DND-41 (cell line): ENCODE measurements around the gene CTNNA3.

ENCODE experiments used
- EZH2 ChIP-seq: IDR thresholded peaks from 3 replicates; pipeline ENCODE4 v1.6.1; 2012; ENCODE audit warnings: borderline replicate concordance, low read depth, mild to moderate bottlenecking, moderate library complexity, low read length, inconsistent platforms; ENCODE audit not compliant: severe bottlenecking
- TF ChIP-seq, protein P1 (sequence below): IDR thresholded peaks from 2 replicates; pipeline ENCODE4 v1.5.1; 2012; ENCODE audit warnings: borderline replicate concordance, low read length, moderate library complexity, mild to moderate bottlenecking; ENCODE audit not compliant: poor library complexity, severe bottlenecking; ENCODE audit errors: extremely low read depth

DNA sequence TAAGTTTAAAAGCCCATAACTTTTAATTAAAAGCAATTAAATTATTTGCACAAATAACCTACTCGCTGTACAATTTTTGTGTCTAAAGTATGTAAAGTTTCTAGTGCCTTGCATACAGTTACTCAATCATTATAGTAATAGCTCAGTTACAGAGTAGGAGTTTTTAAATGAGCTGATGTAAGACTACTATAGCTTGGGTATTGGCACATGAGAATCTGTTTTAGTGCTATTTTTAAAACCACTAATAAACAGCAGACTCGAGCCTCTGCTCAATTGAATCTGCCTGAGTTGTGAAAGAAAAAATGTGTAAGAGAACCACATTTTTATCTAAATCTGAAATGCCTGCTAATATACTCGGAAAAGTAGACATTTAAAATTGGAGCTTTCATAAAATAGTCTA, 31.1 kb downstream of the CTNNA3 start:
- TF ChIP-seq, protein P1, sequence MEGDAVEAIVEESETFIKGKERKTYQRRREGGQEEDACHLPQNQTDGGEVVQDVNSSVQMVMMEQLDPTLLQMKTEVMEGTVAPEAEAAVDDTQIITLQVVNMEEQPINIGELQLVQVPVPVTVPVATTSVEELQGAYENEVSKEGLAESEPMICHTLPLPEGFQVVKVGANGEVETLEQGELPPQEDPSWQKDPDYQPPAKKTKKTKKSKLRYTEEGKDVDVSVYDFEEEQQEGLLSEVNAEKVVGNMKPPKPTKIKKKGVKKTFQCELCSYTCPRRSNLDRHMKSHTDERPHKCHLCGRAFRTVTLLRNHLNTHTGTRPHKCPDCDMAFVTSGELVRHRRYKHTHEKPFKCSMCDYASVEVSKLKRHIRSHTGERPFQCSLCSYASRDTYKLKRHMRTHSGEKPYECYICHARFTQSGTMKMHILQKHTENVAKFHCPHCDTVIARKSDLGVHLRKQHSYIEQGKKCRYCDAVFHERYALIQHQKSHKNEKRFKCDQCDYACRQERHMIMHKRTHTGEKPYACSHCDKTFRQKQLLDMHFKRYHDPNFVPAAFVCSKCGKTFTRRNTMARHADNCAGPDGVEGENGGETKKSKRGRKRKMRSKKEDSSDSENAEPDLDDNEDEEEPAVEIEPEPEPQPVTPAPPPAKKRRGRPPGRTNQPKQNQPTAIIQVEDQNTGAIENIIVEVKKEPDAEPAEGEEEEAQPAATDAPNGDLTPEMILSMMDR = no peak
- no peak for TF ChIP-seq EZH2
